ENCODE results near the gene DNM2.
A peak's percentile ranks its signal among the peaks of the same experiment; 100 is the strongest.
"Not testable (repeated sequence)": the region's sequence is repeated elsewhere in the genome, so short reads cannot be mapped to it uniquely, and the experiment has no call there.

Gene DNM2

GRCh38 chr19:10748927-10749434 lies 31.1 kb downstream of the DNM2 start:
- H3K27ac Mint-ChIP-seq, result peak overlapping the region; percentile 72
- H3K4me3 Mint-ChIP-seq, result no peak overlapping the region
- H3K9me3 Mint-ChIP-seq, result no peaks in the 10 kb centered on the region
- H3K36me3 Mint-ChIP-seq (ENCODE audit: low read depth), result peaks cover 4% of the 10 kb centered on the region
- H3K4me1 Mint-ChIP-seq (ENCODE audit: low read depth), result peaks cover 82% of the 10 kb centered on the region
- H3K27me3 Mint-ChIP-seq, result no peaks in the 10 kb centered on the region

GRCh38 chr19:10749435-10750384 lies 31.8 kb downstream of the DNM2 start:
- Mint-ChIP-seq H3K4me1 (ENCODE audit: low read depth) (peaks cover 85% of the 10 kb centered on the region), H3K4me3 (no peak overlapping the region), H3K27me3 (no peaks in the 10 kb centered on the region), H3K36me3 (ENCODE audit: low read depth) (peaks cover 4% of the 10 kb centered on the region), H3K9me3 (no peaks in the 10 kb centered on the region), H3K27ac (peak overlapping the region; percentile 72)

GRCh38 chr19:10751109-10751953 lies 33.5 kb downstream of the DNM2 start:
- Mint-ChIP-seq H3K4me1 (ENCODE audit: low read depth) (peaks cover 91% of the 10 kb centered on the region), H3K4me3 (no peak overlapping the region), H3K27me3 (no peaks in the 10 kb centered on the region), H3K9me3 (no peaks in the 10 kb centered on the region), H3K27ac (peak overlapping the region; percentile 74), H3K36me3 (ENCODE audit: low read depth) (no peaks in the 10 kb centered on the region)

- peaks cover 95% of the 10 kb centered on the region for H3K4me1 Mint-ChIP-seq (ENCODE audit: low read depth)
- no peak overlapping the region for H3K4me3 Mint-ChIP-seq
- peak overlapping the region; percentile 56 for H3K27ac Mint-ChIP-seq
- no peaks in the 10 kb centered on the region for H3K9me3 Mint-ChIP-seq
- H3K36me3 Mint-ChIP-seq (ENCODE audit: low read depth), result no peaks in the 10 kb centered on the region
- no peaks in the 10 kb centered on the region for H3K27me3 Mint-ChIP-seq
Measured at GRCh38 chr19:10752237-10752912, 34.5 kb downstream of the DNM2 start.

GRCh38 chr19:10752913-10753704 lies 35.2 kb downstream of the DNM2 start:
- H3K27ac Mint-ChIP-seq, result peak overlapping the region; percentile 63
- H3K9me3 Mint-ChIP-seq, result no peaks in the 10 kb centered on the region
- no peaks in the 10 kb centered on the region for H3K27me3 Mint-ChIP-seq
- H3K4me3 Mint-ChIP-seq, result no peak overlapping the region
- no peaks in the 10 kb centered on the region for H3K36me3 Mint-ChIP-seq (ENCODE audit: low read depth)
- H3K4me1 Mint-ChIP-seq (ENCODE audit: low read depth), result peaks cover 94% of the 10 kb centered on the region

GRCh38 chr19:10756371-10756770 lies 38.5 kb downstream of the DNM2 start:
- no peaks in the 10 kb centered on the region for H3K27me3 Mint-ChIP-seq
- H3K36me3 Mint-ChIP-seq (ENCODE audit: low read depth), result peaks cover 20% of the 10 kb centered on the region
- no peak overlapping the region for H3K4me3 Mint-ChIP-seq
- H3K4me1 Mint-ChIP-seq (ENCODE audit: low read depth), result peaks cover 90% of the 10 kb centered on the region
- H3K9me3 Mint-ChIP-seq, result no peaks in the 10 kb centered on the region
- H3K27ac Mint-ChIP-seq, result peak overlapping the region; percentile 38

GRCh38 chr19:10756791-10757190 lies 38.9 kb downstream of the DNM2 start:
- no peak overlapping the region for H3K4me3 Mint-ChIP-seq
- H3K36me3 Mint-ChIP-seq (ENCODE audit: low read depth), result peaks cover 24% of the 10 kb centered on the region
- H3K27ac Mint-ChIP-seq, result peak overlapping the region; percentile 38
- H3K27me3 Mint-ChIP-seq, result no peaks in the 10 kb centered on the region
- H3K4me1 Mint-ChIP-seq (ENCODE audit: low read depth), result peaks cover 91% of the 10 kb centered on the region
- no peaks in the 10 kb centered on the region for H3K9me3 Mint-ChIP-seq

- H3K27ac Mint-ChIP-seq, result peak overlapping the region; percentile 49
- peaks cover 30% of the 10 kb centered on the region for H3K36me3 Mint-ChIP-seq (ENCODE audit: low read depth)
- peaks cover 93% of the 10 kb centered on the region for H3K4me1 Mint-ChIP-seq (ENCODE audit: low read depth)
- H3K4me3 Mint-ChIP-seq, H3K9me3 Mint-ChIP-seq, H3K27me3 Mint-ChIP-seq: not testable (repeated sequence)
Measured at GRCh38 chr19:10758050-10758449, 40.2 kb downstream of the DNM2 start.

- Mint-ChIP-seq H3K27ac (peak overlapping the region; percentile 85), H3K36me3 (ENCODE audit: low read depth) (peaks cover 30% of the 10 kb centered on the region), H3K9me3 (no peaks in the 10 kb centered on the region), H3K4me3 (peak overlapping the region; percentile 77), H3K4me1 (ENCODE audit: low read depth) (peaks cover 92% of the 10 kb centered on the region), H3K27me3 (no peaks in the 10 kb centered on the region)
Measured at GRCh38 chr19:10758978-10759377, 41.1 kb downstream of the DNM2 start.

- Mint-ChIP-seq H3K4me3 (peak overlapping the region; percentile 77), H3K27me3 (no peaks in the 10 kb centered on the region), H3K27ac (peak overlapping the region; percentile 85), H3K9me3 (no peaks in the 10 kb centered on the region), H3K4me1 (ENCODE audit: low read depth) (peaks cover 89% of the 10 kb centered on the region), H3K36me3 (ENCODE audit: low read depth) (peaks cover 32% of the 10 kb centered on the region)
Measured at GRCh38 chr19:10760273-10760944, 42.5 kb downstream of the DNM2 start.

- Mint-ChIP-seq H3K27ac (peak overlapping the region; percentile 67), H3K36me3 (ENCODE audit: low read depth) (peaks cover 35% of the 10 kb centered on the region), H3K27me3 (no peaks in the 10 kb centered on the region), H3K9me3 (no peaks in the 10 kb centered on the region), H3K4me3 (no peak overlapping the region), H3K4me1 (ENCODE audit: low read depth) (peaks cover 81% of the 10 kb centered on the region)
Measured at GRCh38 chr19:10761443-10762250, 43.8 kb downstream of the DNM2 start.

GRCh38 chr19:10762656-10763055 lies 44.8 kb downstream of the DNM2 start:
- Mint-ChIP-seq H3K36me3 (ENCODE audit: low read depth) (peaks cover 35% of the 10 kb centered on the region), H3K27me3 (no peaks in the 10 kb centered on the region), H3K4me1 (ENCODE audit: low read depth) (peaks cover 71% of the 10 kb centered on the region), H3K27ac (peak overlapping the region; percentile 72), H3K4me3 (no peak overlapping the region), H3K9me3 (no peaks in the 10 kb centered on the region)

GRCh38 chr19:10763411-10763810 lies 45.5 kb downstream of the DNM2 start:
- Mint-ChIP-seq H3K36me3 (ENCODE audit: low read depth) (peaks cover 35% of the 10 kb centered on the region), H3K4me3 (no peak overlapping the region), H3K9me3 (no peaks in the 10 kb centered on the region), H3K27me3 (no peaks in the 10 kb centered on the region), H3K27ac (peak overlapping the region; percentile 52), H3K4me1 (ENCODE audit: low read depth) (peaks cover 69% of the 10 kb centered on the region)
